Chondrocyte (in vitro differentiated cells): ENCODE measurements around the gene ZDHHC1. TPM values are rescaled to one million over a fixed set of nuclear protein-coding genes. Genes with fewer than 3 reads are reported as not detected.

Experiments used
- DNase-seq: peaks from one replicate; pipeline ENCODE4 v3.0.0; 2021; ENCODE audit warnings: mixed read lengths, low spot score
- H3K27ac Mint-ChIP-seq: one replicate; pipeline ENCODE4 v1.8.0; 2021; ENCODE audit warnings: mild to moderate bottlenecking, moderate library complexity, mixed read lengths; ENCODE audit not compliant: unreplicated experiment
- H3K27me3 Mint-ChIP-seq: 2 replicates; pipeline ENCODE4 v1.8.0; 2021; ENCODE audit warnings: low read depth, mixed read lengths
- H3K36me3 Mint-ChIP-seq: 2 replicates; pipeline ENCODE4 v1.8.0; 2021; ENCODE audit warnings: low read depth, mixed read lengths
- H3K4me1 Mint-ChIP-seq: 2 replicates; pipeline ENCODE4 v1.8.0; 2021; ENCODE audit warnings: low read depth, mild to moderate bottlenecking, mixed read lengths
- H3K4me3 Mint-ChIP-seq: one replicate; pipeline ENCODE4 v1.8.0; 2021; ENCODE audit warnings: mild to moderate bottlenecking, moderate library complexity, mixed read lengths; ENCODE audit not compliant: unreplicated experiment
- H3K9me3 Mint-ChIP-seq: 2 replicates; pipeline ENCODE4 v1.8.0; 2021; ENCODE audit warnings: low read depth, mixed read lengths
- CTCF ChIP-seq: fragments of 200-600 bp; sonication (generic); IDR thresholded peaks from 2 replicates; pipeline ENCODE4 v1.5.0; 2021; ENCODE audit warnings: antibody characterized with exemption, mild to moderate bottlenecking, moderate library complexity
- total RNA-seq: library from RNA; stranded (reverse); gene quantifications from 3 replicates; pipeline ENCODE4 v1.2.1, GENCODE V29; 2021

The ZDHHC1 gene
- total RNA-seq, 1 donor from 2014 or later: 12.2 TPM

GRCh38 chr16:67426022-67426421 lies 9.7 kb upstream of the ZDHHC1 start:
- no peaks in the 10 kb centered on the region for H3K36me3 Mint-ChIP-seq
- H3K27ac Mint-ChIP-seq: no peak overlapping the region
- no peaks in the 10 kb centered on the region for H3K9me3 Mint-ChIP-seq
- H3K4me1 Mint-ChIP-seq: peaks cover 15% of the 10 kb centered on the region
- DNase-seq: no peak
- no peak overlapping the region for H3K4me3 Mint-ChIP-seq
- TF ChIP-seq CTCF: no peak
- peaks cover 17% of the 10 kb centered on the region for H3K27me3 Mint-ChIP-seq

- Mint-ChIP-seq H3K36me3 (no peaks in the 10 kb centered on the region), H3K9me3 (no peaks in the 10 kb centered on the region), H3K4me1 (peaks cover 15% of the 10 kb centered on the region), H3K27me3 (peaks cover 17% of the 10 kb centered on the region), H3K4me3 (no peak overlapping the region), H3K27ac (no peak overlapping the region)
- no peak for DNase-seq
- no peak for TF ChIP-seq CTCF
Measured at GRCh38 chr16:67425580-67425979, 9.3 kb upstream of the ZDHHC1 start.

GRCh38 chr16:67425061-67425460 lies 8.8 kb upstream of the ZDHHC1 start:
- no peaks in the 10 kb centered on the region for H3K36me3 Mint-ChIP-seq
- H3K4me1 Mint-ChIP-seq: peaks cover 12% of the 10 kb centered on the region
- no peak overlapping the region for H3K4me3 Mint-ChIP-seq
- peaks cover 14% of the 10 kb centered on the region for H3K27me3 Mint-ChIP-seq
- H3K27ac Mint-ChIP-seq: no peak overlapping the region
- no peak for DNase-seq
- TF ChIP-seq CTCF: no peak
- H3K9me3 Mint-ChIP-seq: no peaks in the 10 kb centered on the region

- H3K27ac Mint-ChIP-seq: no peak overlapping the region
- no peaks in the 10 kb centered on the region for H3K36me3 Mint-ChIP-seq
- no peak overlapping the region for H3K4me3 Mint-ChIP-seq
- no peak for TF ChIP-seq CTCF
- H3K9me3 Mint-ChIP-seq: no peaks in the 10 kb centered on the region
- no peak for DNase-seq
- peaks cover 12% of the 10 kb centered on the region for H3K4me1 Mint-ChIP-seq
- peaks cover 10% of the 10 kb centered on the region for H3K27me3 Mint-ChIP-seq
Measured at GRCh38 chr16:67424261-67424615, 8.0 kb upstream of the ZDHHC1 start.

- Mint-ChIP-seq H3K27me3 (peaks cover 7% of the 10 kb centered on the region), H3K4me1 (peaks cover 12% of the 10 kb centered on the region), H3K4me3 (no peak overlapping the region), H3K9me3 (no peaks in the 10 kb centered on the region), H3K36me3 (no peaks in the 10 kb centered on the region), H3K27ac (no peak overlapping the region)
- no peak for TF ChIP-seq CTCF
- DNase-seq: no peak
Measured at GRCh38 chr16:67423611-67424260, 7.5 kb upstream of the ZDHHC1 start.
